HG02870 (cell line): ENCODE measurements around the gene LSM12.
"Not testable (repeated sequence)": the region's sequence is repeated elsewhere in the genome, so short reads cannot be mapped to it uniquely, and the experiment has no call there.

ENCODE experiments used
- ATAC-seq: cut with Tn5 transposase; IDR thresholded peaks from one replicate; pipeline ENCODE4 v1.9.1; 2021; ENCODE audit warnings: mild to moderate bottlenecking, moderate library complexity; ENCODE audit not compliant: unreplicated experiment

The LSM12 gene

DNA sequence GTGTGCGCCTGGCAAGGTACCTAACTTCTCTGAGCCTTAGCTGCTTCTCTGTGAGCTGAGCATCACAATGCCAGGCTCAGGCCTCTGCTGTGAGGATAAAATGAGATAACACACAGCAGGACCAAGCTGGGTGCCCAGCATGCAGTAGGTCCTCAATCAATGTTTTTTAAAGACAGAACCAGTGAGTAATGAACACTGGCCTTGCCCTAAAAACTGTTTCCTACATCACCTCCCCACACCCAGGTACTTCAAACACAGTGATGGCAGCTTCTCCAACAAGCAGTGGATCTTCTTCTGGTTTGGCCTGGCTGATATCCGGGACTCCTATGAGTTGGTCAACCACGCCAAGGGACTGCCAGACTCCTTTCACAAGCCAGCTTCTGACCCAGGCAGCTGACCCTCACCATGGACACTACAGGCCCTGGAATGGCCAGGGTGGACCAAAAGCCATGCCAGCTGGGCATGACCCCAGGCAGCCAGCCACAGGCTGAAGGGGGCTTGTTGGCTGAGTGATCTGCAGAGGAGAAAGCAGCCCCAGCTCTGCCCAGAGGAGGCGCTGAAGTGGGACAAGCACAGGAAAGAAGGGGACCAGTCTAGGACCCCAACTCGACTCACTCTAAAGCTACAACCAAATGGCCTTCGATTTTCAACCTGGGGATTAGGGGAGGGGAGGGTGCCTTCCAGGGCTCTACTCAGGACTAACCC lies 58.1 kb downstream of the LSM12 start:
- ATAC-seq: no peak

DNA sequence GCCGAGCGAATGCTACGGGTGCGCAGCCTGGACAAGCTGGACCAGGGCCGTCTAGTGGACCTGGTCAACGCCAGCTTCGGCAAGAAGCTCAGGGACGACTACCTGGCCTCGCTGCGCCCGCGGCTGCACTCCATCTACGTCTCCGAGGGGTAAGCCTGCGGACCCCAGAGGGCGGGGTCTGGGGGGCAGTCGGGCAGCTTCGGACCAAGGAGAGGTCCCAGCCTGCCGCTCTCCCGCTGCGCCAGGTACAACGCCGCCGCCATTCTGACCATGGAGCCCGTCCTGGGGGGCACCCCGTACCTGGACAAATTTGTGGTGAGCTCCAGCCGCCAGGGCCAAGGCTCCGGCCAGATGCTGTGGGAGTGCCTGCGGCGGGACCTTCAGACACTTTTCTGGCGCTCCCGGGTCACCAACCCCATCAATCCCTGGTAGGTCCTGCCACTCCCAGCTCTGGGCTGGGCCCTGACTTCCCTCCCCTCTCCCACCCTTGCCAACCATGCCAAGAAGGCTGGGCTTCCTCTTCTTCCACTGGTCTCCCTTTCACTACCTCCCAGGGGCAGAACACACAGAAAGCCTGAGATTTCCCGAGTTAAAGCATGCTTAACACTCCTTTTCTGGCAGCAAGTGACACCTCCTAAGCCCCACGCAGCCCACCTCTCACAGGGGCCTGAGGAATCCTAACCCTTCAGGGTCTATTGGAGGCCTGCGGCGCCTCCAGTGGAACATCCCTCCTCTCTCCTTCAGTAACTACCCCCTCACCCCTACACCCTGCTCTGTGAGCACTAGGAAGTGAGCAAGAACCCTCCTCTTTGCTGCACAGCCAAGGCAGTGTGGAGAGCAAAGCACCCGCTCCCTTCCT lies 58.9 kb downstream of the LSM12 start:
- no peak for ATAC-seq

DNA sequence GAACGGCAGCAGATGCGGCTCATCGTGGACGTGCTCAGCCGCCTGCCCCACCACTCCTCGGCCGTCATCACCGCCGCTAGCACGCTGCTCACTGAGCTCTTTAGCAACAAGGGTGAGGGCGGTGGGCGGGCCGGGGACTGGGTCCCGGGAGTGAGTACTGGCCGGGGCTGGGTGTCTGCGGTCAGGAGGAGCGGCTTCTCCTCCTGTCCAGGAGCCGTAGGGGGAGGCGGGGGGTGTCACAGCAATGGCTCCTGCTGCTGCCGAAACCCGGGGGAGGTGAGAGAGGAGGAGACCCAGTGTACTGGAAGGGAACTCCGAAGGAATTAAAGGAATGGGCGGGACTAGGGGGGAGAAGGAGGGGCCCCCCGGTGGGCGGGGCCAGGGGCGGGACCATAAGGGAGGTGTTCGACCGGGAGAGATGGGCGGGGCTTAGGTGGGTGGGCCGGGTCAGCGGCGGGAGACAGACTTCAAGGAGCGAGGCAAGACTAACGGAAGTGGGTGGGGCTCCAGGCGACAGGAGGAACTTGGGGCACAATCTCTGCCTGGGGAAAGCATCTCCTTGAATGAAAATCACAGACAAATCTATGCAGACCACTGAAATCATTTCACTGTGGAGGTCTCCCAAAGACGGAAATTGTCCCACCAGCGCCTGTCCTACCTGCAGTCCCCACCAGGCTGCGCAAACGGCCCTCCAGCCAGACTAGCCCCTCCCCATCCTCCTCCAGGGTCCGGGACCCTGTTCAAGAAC lies 59.7 kb downstream of the LSM12 start:
- peak; percentile 61 for ATAC-seq

DNA sequence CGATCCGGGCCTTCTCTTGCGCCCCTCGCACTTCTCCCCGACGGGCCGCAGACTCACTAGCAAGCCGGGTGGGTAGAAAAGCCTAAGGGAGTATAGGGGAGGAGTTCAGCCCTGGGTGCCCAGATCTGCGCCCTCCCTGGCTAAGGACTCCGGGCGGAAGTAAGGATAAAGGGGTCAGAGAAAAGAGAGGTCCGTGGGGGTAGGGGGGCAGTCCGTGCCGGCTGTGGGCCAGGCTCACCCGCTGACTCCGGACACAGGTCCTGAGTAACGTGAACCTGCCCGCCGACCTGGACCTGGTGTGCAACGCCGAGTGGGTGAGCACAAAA lies 60.2 kb downstream of the LSM12 start:
- ATAC-seq: no peak

DNA sequence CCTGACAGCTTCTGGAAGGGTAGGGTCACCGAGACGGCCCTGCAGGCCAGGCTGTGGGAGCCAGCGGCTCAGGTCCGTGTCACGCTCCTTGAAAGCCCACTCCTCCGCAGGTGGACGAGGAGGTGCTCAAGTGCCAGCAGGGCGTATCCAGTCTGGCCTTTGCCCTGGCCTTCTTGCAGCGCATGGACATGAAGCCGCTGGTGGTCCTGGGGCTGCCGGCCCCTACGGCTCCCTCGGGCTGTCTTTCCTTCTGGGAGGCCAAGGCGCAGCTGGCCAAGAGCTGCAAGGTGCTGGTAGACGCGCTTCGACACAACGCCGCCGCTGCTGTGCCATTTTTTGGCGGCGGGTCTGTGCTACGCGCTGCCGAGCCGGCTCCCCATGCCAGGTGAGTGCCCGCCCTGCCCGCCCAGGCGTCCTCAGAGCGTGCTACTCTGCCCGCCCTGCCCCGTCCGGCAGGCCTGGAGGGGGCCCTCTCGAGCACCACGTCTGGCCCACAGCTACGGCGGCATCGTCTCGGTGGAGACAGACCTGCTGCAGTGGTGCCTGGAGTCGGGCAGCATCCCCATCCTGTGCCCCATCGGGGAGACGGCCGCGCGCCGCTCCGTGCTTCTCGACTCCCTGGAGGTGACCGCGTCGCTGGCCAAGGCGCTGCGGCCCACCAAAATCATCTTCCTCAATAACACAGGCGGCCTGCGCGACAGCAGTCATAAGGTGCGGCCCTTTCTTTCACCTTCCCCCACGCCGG lies 60.8 kb downstream of the LSM12 start:
- ATAC-seq: no peak

DNA sequence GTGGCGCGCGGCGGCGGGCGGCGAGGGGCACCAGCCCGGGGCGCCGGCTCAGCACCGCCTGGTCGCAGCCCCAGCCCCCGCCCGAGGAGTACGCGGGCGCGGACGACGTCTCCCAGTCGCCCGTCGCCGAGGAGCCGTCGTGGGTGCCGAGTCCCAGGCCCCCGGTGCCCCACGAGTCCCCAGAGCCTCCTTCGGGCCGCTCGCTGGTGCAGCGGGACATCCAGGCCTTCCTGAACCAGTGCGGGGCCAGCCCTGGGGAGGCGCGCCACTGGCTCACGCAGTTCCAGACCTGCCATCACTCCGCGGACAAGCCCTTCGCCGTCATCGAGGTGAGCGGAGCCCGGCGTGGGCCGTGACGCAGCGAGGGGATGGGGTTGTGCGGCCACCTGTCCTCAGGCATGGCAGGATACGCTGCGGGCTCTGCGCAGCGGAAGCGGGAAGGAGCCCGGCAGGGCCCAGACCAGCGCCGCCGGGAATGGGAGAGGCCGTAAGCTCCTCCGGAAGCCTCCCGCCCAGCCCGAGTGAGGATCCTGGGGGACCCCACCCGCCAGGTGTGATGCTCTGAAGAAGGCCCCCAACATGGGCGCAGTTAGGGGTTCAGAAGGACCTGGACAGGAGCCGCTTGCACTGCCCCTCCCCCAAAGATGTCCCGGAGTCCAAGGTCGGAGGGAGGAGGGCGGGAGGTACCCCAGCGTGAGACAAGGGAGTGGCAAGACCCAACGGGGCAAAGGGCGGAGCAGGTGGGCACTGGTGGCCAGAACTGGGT lies 61.5 kb downstream of the LSM12 start:
- no peak for ATAC-seq

DNA sequence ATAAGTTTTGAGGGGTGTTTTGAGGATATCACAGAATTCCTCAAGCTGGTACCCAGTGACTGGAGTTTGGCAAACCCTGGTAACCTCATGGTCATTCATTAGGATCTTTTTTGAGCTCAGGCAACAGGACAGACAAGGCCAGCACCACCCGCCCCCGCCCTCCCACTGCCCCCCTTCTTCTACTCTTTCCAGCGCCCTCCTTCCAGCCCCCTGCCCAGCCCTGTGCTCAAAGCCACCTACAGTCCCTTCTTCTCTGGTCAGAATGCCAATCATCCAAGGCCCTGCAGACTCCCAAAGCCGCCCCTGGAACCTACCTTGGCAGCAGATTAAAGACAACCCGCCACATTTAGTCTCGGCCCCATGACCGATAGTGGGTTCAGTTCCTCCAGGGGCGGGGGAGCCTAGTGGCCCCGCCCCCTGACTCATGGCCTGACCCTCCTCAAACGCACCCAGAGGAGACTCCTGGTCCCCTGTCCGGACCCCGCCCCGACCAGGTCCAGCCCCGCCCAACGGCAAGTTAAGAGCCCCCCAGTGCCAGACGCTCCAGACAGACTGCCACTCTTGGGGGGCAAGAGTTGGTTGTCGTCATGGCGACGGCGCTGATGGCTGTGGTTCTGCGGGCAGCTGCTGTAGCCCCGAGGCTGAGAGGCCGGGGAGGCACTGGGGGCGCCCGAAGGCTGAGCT lies 62.3 kb downstream of the LSM12 start, which contains the start of gene NAGS:
Gene NAGS, plus strand, starts transcription at position 546 of the 684 bp plus-strand sequence. Its CDS starts 42 bp downstream, at position 588.
- ATAC-seq: no peak

DNA sequence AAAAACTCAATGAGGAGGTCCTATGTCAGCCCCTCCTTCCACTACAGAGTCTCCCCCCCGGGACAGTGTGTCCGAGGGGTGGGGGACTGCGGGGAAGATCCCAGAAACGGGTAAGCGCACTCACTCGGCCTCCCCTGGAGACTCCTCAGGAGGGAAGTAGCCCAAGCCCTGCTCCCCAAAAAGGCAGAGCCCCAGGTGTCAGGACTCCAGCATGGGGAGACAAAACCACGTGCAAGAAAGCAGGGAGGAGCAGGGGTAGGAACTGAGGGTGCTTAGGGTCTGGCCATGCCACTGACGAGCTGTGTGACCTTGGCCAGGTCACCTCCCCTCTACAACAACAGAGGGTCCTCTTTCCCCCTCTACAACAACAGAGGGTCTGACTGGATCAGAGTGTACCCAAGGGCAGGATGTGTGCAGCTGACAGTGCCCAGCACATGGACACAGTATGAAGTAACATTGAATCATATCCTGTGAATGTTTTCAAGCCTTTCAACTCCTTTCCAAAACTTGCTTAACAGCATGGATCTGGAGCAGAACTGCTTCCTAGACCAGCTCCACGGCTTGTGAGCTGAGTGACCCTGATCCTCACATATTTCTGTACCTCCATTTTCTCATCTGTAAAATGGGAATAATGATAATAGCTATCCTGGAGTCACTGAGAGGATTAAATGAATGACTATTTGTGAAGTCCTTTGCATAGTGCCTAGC lies 64.2 kb downstream of the LSM12 start:
- no peak for ATAC-seq

DNA sequence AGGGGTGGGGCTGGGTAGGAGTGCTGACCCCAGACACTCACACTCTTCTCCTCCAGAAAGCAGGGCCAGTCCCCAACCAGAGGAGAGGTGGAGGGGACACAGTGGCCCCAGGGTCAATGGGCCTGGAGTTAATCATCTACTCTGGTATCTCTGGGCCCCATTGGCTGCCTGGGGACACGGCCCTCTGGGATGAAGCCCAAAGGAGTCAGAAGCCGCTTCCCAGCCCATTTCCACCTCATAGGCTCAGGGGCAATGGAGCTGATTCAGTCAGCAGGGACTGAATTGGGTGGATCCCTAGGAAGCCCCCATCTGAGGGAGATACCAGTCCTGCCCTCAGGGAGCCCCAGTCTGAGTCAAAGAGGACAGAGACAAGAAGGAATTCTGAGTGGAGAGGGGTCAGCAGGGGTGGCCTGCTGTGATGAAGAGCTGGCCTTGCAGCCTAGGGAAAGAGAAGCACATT lies 65.0 kb downstream of the LSM12 start:
- no peak for ATAC-seq

DNA sequence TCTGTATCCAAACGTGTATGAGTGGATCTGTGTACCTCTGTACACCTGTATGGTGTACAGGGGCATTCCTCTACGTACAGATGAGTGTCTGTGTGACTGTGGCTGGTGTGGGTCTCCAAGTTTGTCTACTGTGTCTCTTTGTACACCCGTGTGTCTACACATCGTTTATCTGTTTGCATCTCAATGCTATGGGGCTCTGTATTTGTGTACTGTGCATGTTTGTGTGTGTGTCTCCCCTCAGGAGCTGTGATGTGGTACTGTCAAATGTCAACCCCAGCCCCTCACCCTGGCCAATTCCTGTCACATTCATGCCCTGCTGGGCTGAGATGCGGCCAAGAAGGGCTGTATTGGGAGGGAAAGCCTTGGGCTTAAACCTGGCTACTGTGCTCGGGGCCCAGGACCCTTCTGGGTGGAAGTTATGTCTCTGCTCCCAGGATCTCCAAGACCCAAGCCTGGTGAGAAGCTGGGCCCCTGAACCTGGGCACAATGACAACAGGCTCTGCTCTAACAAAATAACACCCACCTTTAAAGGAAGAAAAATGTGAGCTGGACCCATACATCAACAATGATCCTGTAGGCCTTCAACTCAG lies 65.5 kb downstream of the LSM12 start:
- ATAC-seq: no peak

DNA sequence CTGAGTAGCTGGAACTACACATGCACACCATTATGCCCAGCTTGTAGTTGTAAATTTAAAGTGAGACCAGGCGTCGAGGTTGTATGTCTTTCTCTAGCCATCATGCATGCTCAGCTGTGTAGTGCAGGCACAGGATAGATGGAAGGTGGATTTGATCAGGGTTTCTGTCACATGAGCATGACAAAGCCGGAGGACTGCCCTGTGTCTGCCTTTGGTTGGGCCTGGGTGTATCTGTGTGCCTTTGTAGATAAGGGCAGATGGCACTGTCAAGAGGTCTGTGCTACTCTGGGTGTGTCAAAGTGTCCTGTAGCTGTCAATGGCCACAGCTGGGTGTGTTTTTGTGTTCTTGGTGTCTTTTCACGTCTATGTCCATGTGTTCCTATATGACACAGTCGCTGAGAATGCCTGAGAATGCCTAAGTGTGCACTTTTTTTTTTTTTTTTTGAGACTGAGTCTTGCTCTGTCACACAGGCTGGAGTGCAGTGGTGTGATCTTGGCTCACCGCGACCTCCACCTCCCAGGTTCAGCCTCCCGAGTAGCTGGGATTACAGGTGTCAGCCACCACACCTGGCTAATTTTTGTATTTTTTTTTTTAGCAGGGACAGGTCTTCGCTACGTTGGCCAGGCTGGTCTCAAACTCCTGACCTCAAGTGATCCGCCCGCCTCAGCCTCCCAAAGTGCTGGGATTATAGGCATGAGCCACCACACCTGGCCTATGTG lies 66.2 kb downstream of the LSM12 start:
- no peak for ATAC-seq

DNA sequence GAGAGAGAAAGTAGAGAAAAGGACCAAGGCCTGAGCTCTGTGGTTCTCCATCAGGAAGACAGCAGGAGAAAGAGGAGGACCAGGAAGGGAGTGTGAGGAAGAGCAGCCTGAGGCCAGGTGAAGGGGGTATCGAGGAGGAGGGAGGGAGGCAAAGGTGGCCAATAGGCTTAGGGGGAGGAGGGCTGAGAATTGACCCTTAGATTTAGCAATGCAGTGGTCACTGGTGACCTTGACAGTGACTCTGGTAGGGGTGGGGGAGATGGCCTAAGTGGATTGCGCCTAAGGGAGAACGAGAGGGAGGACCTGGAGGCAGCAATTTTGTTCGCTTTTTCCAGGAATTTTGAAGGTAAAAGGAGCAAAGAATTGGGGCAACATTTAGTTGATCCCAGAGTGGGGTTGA lies 67.4 kb downstream of the LSM12 start:
- ATAC-seq: no peak

DNA sequence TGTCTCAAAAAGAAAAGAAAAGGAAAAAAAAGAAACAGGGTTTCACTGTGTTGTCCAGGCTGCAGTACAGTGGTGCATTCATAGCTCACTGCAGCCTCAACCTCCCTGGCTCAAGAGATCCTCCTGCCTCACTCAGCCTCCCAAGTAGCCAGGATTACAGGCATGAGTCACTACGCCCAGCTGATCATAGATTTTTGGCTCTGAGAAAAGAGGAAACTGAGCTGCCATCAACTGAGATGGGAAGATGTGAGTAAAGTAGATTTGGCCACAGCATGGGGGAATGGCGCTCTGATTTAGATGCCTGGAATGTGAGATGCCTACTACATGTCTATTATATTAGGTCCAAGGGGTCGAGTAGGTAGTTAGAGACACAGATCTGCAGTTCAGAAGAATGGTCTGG lies 67.9 kb downstream of the LSM12 start:
- no peak for ATAC-seq

DNA sequence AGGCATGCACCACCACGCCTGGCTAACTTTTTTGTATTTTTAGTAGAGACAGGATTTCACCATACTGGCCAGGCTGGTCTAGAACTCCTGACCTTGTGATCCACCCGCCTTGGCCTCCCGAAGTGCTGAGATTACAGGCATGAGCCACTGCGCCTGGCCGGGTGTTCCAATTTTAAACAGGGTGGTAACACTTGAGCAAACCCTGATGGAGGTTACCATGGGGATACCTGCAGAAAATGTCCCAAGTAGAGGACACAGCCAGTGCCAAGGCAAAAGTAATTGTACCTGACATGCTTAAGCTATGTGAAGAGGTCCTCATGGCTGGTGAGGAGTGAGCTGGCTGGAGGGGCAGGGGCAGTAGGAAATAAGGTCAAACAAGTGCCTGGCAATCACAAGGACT lies 69.3 kb downstream of the LSM12 start:
- not testable (repeated sequence) for ATAC-seq

DNA sequence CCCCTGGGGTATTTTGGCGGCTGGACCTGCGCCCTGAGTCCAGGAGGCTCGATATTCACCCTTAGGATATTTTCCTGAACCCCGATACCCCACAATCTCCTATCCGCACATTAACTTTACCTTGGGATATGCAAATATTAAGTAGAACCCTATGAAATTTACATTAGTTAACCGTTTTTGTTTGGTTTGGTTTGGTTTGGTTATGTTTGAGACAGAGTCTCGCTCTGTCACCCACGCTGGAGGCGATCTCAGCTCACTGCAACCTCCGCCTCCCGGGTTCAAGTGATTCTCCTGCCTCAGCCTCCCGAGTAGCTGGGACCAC lies 71.4 kb downstream of the LSM12 start:
- no peak for ATAC-seq

DNA sequence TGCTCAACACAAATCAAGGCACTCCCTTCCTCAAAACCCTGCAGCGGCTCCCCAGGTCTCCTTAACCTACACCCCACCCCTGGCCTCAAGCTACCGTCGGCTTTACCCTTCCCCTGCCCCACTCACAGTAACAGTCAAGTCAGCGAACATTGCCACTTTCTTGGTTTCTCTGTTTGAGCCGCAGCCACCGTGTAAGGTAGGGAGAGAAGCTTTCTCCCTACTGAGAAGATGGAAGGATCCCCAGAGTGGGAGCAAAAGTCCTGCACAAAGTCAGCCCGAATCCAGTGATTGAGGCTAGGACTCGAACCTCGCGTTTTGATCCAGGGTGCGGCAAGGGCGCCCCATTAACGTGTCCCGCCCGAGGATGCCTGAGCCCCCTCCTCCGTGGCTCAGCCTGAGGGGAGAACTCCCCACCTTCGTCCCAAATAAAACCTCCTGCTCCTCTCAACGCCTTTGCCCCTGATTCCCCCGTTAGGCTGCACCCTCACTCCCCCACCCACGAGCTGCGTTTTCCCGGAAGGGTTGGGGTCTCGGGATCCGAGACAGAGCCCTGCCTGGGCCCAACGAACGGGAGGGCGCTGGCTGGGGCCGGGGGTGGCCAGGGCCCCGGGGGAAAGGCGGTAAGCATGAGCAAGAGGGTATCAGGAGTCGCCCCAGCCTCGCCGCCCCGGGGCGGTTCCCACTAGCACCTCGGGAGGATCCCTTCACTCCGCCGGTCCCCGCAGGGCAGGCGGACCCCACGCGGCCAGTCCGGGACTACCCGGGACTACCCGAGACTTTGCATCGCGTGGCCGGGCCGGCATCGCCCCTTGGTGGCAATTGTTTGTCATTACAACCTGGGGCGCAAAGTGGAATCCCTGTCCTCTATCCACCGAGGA lies 72.0 kb downstream of the LSM12 start:
- no peak for ATAC-seq

DNA sequence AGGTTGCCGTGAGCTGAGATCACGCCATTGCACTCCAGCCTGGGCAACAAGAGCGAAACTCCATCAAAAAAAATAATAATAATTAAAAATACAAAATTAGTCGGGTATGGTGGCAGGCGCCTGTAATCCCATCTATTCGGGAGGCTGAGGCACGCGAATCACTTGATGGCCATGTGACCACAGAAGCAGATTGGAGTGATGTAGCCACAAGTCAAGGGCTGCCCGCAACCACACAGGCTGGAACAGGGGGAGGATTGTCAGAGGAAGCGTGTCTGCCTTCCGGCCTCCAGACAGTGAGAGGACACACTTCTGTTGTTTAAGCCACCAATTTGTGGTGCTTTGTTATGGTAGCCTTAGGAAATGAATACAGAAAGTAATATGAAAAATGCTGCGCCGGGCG lies 73.8 kb downstream of the LSM12 start:
- ATAC-seq: no peak
